ENCODE measurements around the gene NGEF.

Gene NGEF

GRCh38 chr2:232877940-232878511, 135.0 kb downstream of the NGEF start (continued):
- no peak for TF ChIP-seq ZNF23 (tag by site-specific recombination; IDR thresholded peaks at IDR 0.05; ENCODE audit: borderline replicate concordance)
- TF ChIP-seq RBAK (tag by site-specific recombination; IDR thresholded peaks at IDR 0.05): no peak
- no peak for TF ChIP-seq ZNF146 (tag by site-specific recombination; IDR thresholded peaks at IDR 0.05)
- TF ChIP-seq TSHZ1 (tag by site-specific recombination; IDR thresholded peaks at IDR 0.05; ENCODE audit: borderline replicate concordance): no peak

GRCh38 chr2:232876978-232877441, 136.0 kb downstream of the NGEF start:
- no peak overlapping the region for H3K4me3 ChIP-seq (ENCODE audit: low read depth, low read length)
- ChIA-PET CTCF (interaction anchor here (1.0 kb wide), 1 partner anchor 37 kb away, joined by 3 read pairs; no protein-coding TSS in a partner anchor), POLR2A (no interaction called here)
- peaks cover 0 to 23% of the 10 kb centered on the region in 2 experiments; a peak in 1 of 3 replicates for H3K36me3 ChIP-seq (ENCODE audit: control insufficient read depth in 2 of 2, insufficient read depth in 1 of 2, low read length in 2 of 2)
- H3K9me3 ChIP-seq (ENCODE audit: control insufficient read depth, insufficient read depth, low read depth, low read length): no peaks in the 10 kb centered on the region
- no peak overlapping the region for H3K27ac ChIP-seq (ENCODE audit: extremely low read depth, low read depth, low read length)
- TF ChIP-seq EGR2 (tag by site-specific recombination; IDR thresholded peaks at IDR 0.05; ENCODE audit: low read depth): 0 out of 2 replicates have a peak, but pooled peaks have one; percentile 6
- 0 out of 2 replicates have a peak, but pooled peaks have one; percentile 37 for TF ChIP-seq ZFHX2 (tag by site-specific recombination; conservative IDR thresholded peaks at IDR 0.05)
- no peak for TF ChIP-seq ZNF555 (tag by site-specific recombination; conservative IDR thresholded peaks at IDR 0.05)
- H3K4me1 ChIP-seq (ENCODE audit: control insufficient read depth, insufficient read depth, low read length): no peaks in the 10 kb centered on the region

GRCh38 chr2:232876161-232876977, 136.7 kb downstream of the NGEF start:
- POLR2A ChIA-PET: no interaction called here
- no peaks in the 10 kb centered on the region for H3K9me3 ChIP-seq (ENCODE audit: control insufficient read depth, insufficient read depth, low read depth, low read length)
- H3K4me1 ChIP-seq (ENCODE audit: control insufficient read depth, insufficient read depth, low read length): no peaks in the 10 kb centered on the region
- no peak overlapping the region; the same call in 1 of the 2 replicates for H3K4me3 ChIP-seq (ENCODE audit: low read depth, low read length)
- peaks cover 0 to 23% of the 10 kb centered on the region in 2 experiments; a peak in 1 of 3 replicates for H3K36me3 ChIP-seq (ENCODE audit: control insufficient read depth in 2 of 2, insufficient read depth in 1 of 2, low read length in 2 of 2)
- CTCF ChIA-PET: interaction anchor here (1.0 kb wide), 2 partner anchors 38 to 153 kb away, joined by 3 read pairs; no protein-coding TSS in a partner anchor
- H3K27ac ChIP-seq (ENCODE audit: extremely low read depth, low read depth, low read length): no peak overlapping the region
- no peak for TF ChIP-seq ZIC2 (tag by site-specific recombination; IDR thresholded peaks at IDR 0.05)
- no peak for TF ChIP-seq YY1 (tag by site-specific recombination; IDR thresholded peaks at IDR 0.05)
- no peak for TF ChIP-seq ZNF133 (tag by site-specific recombination; IDR thresholded peaks at IDR 0.05)
- no peak for TF ChIP-seq ZNF404 (tag by site-specific recombination; IDR thresholded peaks at IDR 0.05)
- TF ChIP-seq, protein P1, sequence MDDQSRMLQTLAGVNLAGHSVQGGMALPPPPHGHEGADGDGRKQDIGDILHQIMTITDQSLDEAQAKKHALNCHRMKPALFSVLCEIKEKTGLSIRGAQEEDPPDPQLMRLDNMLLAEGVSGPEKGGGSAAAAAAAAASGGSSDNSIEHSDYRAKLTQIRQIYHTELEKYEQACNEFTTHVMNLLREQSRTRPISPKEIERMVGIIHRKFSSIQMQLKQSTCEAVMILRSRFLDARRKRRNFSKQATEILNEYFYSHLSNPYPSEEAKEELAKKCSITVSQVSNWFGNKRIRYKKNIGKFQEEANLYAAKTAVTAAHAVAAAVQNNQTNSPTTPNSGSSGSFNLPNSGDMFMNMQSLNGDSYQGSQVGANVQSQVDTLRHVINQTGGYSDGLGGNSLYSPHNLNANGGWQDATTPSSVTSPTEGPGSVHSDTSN (CRISPR knock-in tag; IDR thresholded peaks at IDR 0.05): no peak
- no peak for TF ChIP-seq ZNF530 (tag by site-specific recombination; IDR thresholded peaks at IDR 0.05; ENCODE audit: low read depth)
- no peak for TF ChIP-seq ZBTB8A (tag by site-specific recombination; IDR thresholded peaks at IDR 0.05)
- TF ChIP-seq SCRT2 (tag by site-specific recombination; IDR thresholded peaks at IDR 0.05): no peak
- no peak for TF ChIP-seq ZNF335 (tag by site-specific recombination; conservative IDR thresholded peaks at IDR 0.05)
- TF ChIP-seq EGR2 (tag by site-specific recombination; IDR thresholded peaks at IDR 0.05; ENCODE audit: low read depth): no peak
- no peak for TF ChIP-seq ZBTB21 (tag by site-specific recombination; IDR thresholded peaks at IDR 0.05)
- TF ChIP-seq SALL2 (tag by site-specific recombination; IDR thresholded peaks at IDR 0.05; ENCODE audit: borderline replicate concordance): no peak
- TF ChIP-seq BCL11A (tag by site-specific recombination; IDR thresholded peaks at IDR 0.05; ENCODE audit: low read depth): no peak
- no peak for TF ChIP-seq ZNF362 (tag by site-specific recombination; IDR thresholded peaks at IDR 0.05)
- no peak for TF ChIP-seq ZNF16 (tag by site-specific recombination; IDR thresholded peaks at IDR 0.05; ENCODE audit: low read depth)
- no peak for TF ChIP-seq ZNF202 (tag by site-specific recombination; IDR thresholded peaks at IDR 0.05; ENCODE audit: borderline replicate concordance)

All from HEK293 (cell line).